NB4 (cell line): ENCODE measurements around the gene NPR2.

Experiments
- CTCF ChIP-seq: IDR thresholded peaks from one replicate; pipeline ENCODE4 v1.5.1; 2012; ENCODE audit warnings: low read depth, low read length
- MYC ChIP-seq: IDR thresholded peaks from 2 replicates; pipeline ENCODE4 v1.6.1; 2011; ENCODE audit warnings: low read depth, low read length
- POLR2A ChIP-seq: IDR thresholded peaks from 2 replicates; pipeline ENCODE4 v1.6.1; 2011; ENCODE audit warnings: mild to moderate bottlenecking; ENCODE audit not compliant: insufficient read length; ENCODE audit errors: extremely low read depth

GRCh38 chr9:35854091-35854762 lies 62.8 kb downstream of the NPR2 start:
- no peak for TF ChIP-seq POLR2A
- TF ChIP-seq CTCF: no peak
- TF ChIP-seq MYC: no peak
